KMS-11 (cell line): ENCODE data around the gene GRB2.

Experiments
- H2AFZ ChIP-seq: fragments of 200-600 bp; sonication (generic); 2 replicates; pipeline ENCODE4 v1.6.1; 2016; ENCODE audit warnings: antibody characterized with exemption, mixed run types, low read depth
- H3K27ac ChIP-seq: fragments of 200-600 bp; sonication (generic); 2 replicates; pipeline ENCODE4 v1.6.1; 2016; ENCODE audit warnings: mild to moderate bottlenecking, mixed run types
- H3K27me3 ChIP-seq: fragments of 200-600 bp; sonication (generic); 2 replicates; pipeline ENCODE4 v1.6.1; 2017; ENCODE audit warnings: mild to moderate bottlenecking, low read depth, mixed run types, moderate library complexity; ENCODE audit not compliant: insufficient read depth
- H3K36me3 ChIP-seq: fragments of 200-600 bp; sonication (generic); 2 replicates; pipeline ENCODE4 v1.6.1; 2017; ENCODE audit warnings: mild to moderate bottlenecking, mixed run types; ENCODE audit not compliant: insufficient read depth
- H3K4me1 ChIP-seq: fragments of 200-600 bp; sonication (generic); 2 replicates; pipeline ENCODE4 v1.6.1; 2016; ENCODE audit warnings: mild to moderate bottlenecking, low read depth, mixed run types; ENCODE audit not compliant: poor library complexity, severe bottlenecking
- H3K4me2 ChIP-seq: fragments of 200-600 bp; sonication (generic); 2 replicates; pipeline ENCODE4 v1.7.0; 2016; ENCODE audit warnings: mild to moderate bottlenecking, mixed run types
- H3K4me3 ChIP-seq: fragments of 200-600 bp; sonication (generic); IDR thresholded peaks from 2 replicates; pipeline ENCODE4 v1.6.1; 2017; ENCODE audit warnings: low read depth, low read length, mixed read lengths; ENCODE audit not compliant: insufficient read depth
- H3K79me2 ChIP-seq: fragments of 200-600 bp; sonication (generic); 2 replicates; pipeline ENCODE4 v1.6.1; 2016; ENCODE audit warnings: low read depth, mixed run types; ENCODE audit not compliant: insufficient read depth
- H3K9ac ChIP-seq: fragments of 200-600 bp; sonication (generic); 2 replicates; pipeline ENCODE4 v1.6.1; 2016; ENCODE audit warnings: mild to moderate bottlenecking, mixed run types
- H4K20me1 ChIP-seq: fragments of 200-600 bp; sonication (generic); 2 replicates; pipeline ENCODE4 v1.6.1; 2016; ENCODE audit warnings: mild to moderate bottlenecking, mixed run types; ENCODE audit not compliant: insufficient read depth
- CTCF ChIP-seq: fragments of 200-600 bp; sonication (generic); conservative IDR thresholded peaks from 2 replicates; pipeline ENCODE4 v1.6.1; 2017; ENCODE audit warnings: low read depth, mild to moderate bottlenecking, antibody characterized with exemption, low read length, moderate library complexity, mixed read lengths

Gene GRB2

GRCh38 chr17:75272848-75273184, 132.7 kb downstream of the GRB2 start:
- Histone ChIP-seq H4K20me1 (no peaks in the 10 kb centered on the region), H3K9ac (no peak overlapping the region; the same call in 1 of the 2 replicates), H3K4me2 (peak overlapping the region; percentile 92; the same call in 1 of the 2 replicates), H3K36me3 (no peaks in the 10 kb centered on the region; the same call in 1 of the 2 replicates), H2AFZ (no peak overlapping the region), H3K27me3 (no peaks in the 10 kb centered on the region), H3K4me1 (peaks cover 34% of the 10 kb centered on the region), H3K79me2 (peaks cover 9% of the 10 kb centered on the region; the same call in 1 of the 2 replicates), H3K4me3 (no peak overlapping the region), H3K27ac (no peak overlapping the region)
- no peak for TF ChIP-seq CTCF

- no peak for TF ChIP-seq CTCF
- no peak overlapping the region for H3K4me3 ChIP-seq
- peak overlapping the region; percentile 92 for H3K4me2 ChIP-seq
- peak overlapping the region; percentile 92 for H3K9ac ChIP-seq
- H3K27ac ChIP-seq = peak overlapping the region; percentile 80
- no peaks in the 10 kb centered on the region for H4K20me1 ChIP-seq
- peaks cover 34% of the 10 kb centered on the region for H3K4me1 ChIP-seq
- no peaks in the 10 kb centered on the region; the same call in 1 of the 2 replicates for H3K36me3 ChIP-seq
- peak overlapping the region; percentile 91 for H2AFZ ChIP-seq
- no peaks in the 10 kb centered on the region for H3K27me3 ChIP-seq
- H3K79me2 ChIP-seq = peaks cover 9% of the 10 kb centered on the region; the same call in 1 of the 2 replicates
Measured at GRCh38 chr17:75271955-75272847, 133.3 kb downstream of the GRB2 start.

- no peaks in the 10 kb centered on the region for H4K20me1 ChIP-seq
- H3K4me1 ChIP-seq = peaks cover 34% of the 10 kb centered on the region
- H2AFZ ChIP-seq = peak overlapping the region; percentile 91
- peak; percentile 57 for TF ChIP-seq CTCF
- peak overlapping the region; percentile 80 for H3K27ac ChIP-seq
- H3K79me2 ChIP-seq = peaks cover 9% of the 10 kb centered on the region; the same call in 1 of the 2 replicates
- H3K4me2 ChIP-seq = peak overlapping the region; percentile 92
- no peaks in the 10 kb centered on the region; the same call in 1 of the 2 replicates for H3K36me3 ChIP-seq
- H3K9ac ChIP-seq = peak overlapping the region; percentile 92
- no peaks in the 10 kb centered on the region for H3K27me3 ChIP-seq
- H3K4me3 ChIP-seq = no peak overlapping the region
Measured at GRCh38 chr17:75271233-75271954, 134.1 kb downstream of the GRB2 start.

- peak within 1 kb of the TSS; percentile 92 for H3K9ac ChIP-seq
- peak within 1 kb of the TSS; percentile 97 for H3K4me2 ChIP-seq
- peaks cover 9% of the 10 kb centered on the region; the same call in 1 of the 2 replicates for H3K79me2 ChIP-seq
- H3K27me3 ChIP-seq = no peaks in the 10 kb centered on the region
- TF ChIP-seq CTCF = no peak
- peak within 1 kb of the TSS; percentile 80 for H3K27ac ChIP-seq
- peak within 1 kb of the TSS; percentile 91 for H2AFZ ChIP-seq
- peaks cover 34% of the 10 kb centered on the region for H3K4me1 ChIP-seq
- H4K20me1 ChIP-seq = no peaks in the 10 kb centered on the region
- no peaks in the 10 kb centered on the region; the same call in 1 of the 2 replicates for H3K36me3 ChIP-seq
- H3K4me3 ChIP-seq = peak within 1 kb of the TSS; percentile 56
Measured at GRCh38 chr17:75270966-75271232, 134.6 kb downstream of the GRB2 start, which contains the start of gene MIF4GD. TSS of gene MIF4GD (minus strand) at chr17:75271231. CDS start at chr17:75270195, 1,036 bp downstream.
